ENCODE measurements around the gene BBS9.

- no peak for TF ChIP-seq CTCF (IDR thresholded peaks at IDR 0.05; ENCODE audit: low read depth, low read length)
- no peak for TF ChIP-seq EZH2phosphoT487 (IDR thresholded peaks at IDR 0.05; ENCODE audit: low read depth)
Observed at GRCh38 chr7:33179519-33179918, 50.2 kb downstream of the BBS9 start.

Measured in OCI-LY3 (cell line).